Mesodermal cell (in vitro differentiated cells): ENCODE measurements around the gene WDR87.
"Not testable (repeated sequence)": the region's sequence is repeated elsewhere in the genome, so short reads cannot be mapped to it uniquely, and the experiment has no call there.

Experiments used
- H3K27ac ChIP-seq: 2 replicates; pipeline ENCODE4 v1.7.0; 2013; ENCODE audit warnings: mild to moderate bottlenecking, low read depth, low read length, moderate library complexity; ENCODE audit not compliant: severe bottlenecking
- H3K36me3 ChIP-seq: 2 replicates; pipeline ENCODE4 v1.7.1; 2013; ENCODE audit warnings: mild to moderate bottlenecking, low read length, moderate library complexity; ENCODE audit not compliant: control insufficient read depth, insufficient read depth
- H3K4me1 ChIP-seq: one replicate; pipeline ENCODE4 v1.7.1; 2013; ENCODE audit warnings: mild to moderate bottlenecking, low read length; ENCODE audit not compliant: insufficient read depth, control insufficient read depth, poor library complexity, severe bottlenecking
- H3K4me3 ChIP-seq: 2 replicates; pipeline ENCODE4 v1.7.0; 2013; ENCODE audit warnings: low read length, control low read depth, mild to moderate bottlenecking; ENCODE audit not compliant: insufficient read depth, poor library complexity, severe bottlenecking; ENCODE audit errors: extremely low read depth
- H3K9me3 ChIP-seq: 2 replicates; pipeline ENCODE4 v1.7.1; 2013; ENCODE audit warnings: mild to moderate bottlenecking, low read length, moderate library complexity; ENCODE audit not compliant: control insufficient read depth
- WGBS, 2 experiments: methylation state at CpG; one replicate each; pipeline ENCODE4 v1.1.5; 2013; ENCODE audit warnings: missing lambda C conversion rate in 2 of 2; ENCODE audit not compliant: insufficient coverage in 2 of 2; 5-methylcytosine and 5-hydroxymethylcytosine counted together

Gene WDR87

GRCh38 chr19:37877147-37877546 is 29.2 kb downstream of the WDR87 start:
- no peaks in the 10 kb centered on the region for H3K36me3 ChIP-seq
- peaks cover 4% of the 10 kb centered on the region for H3K9me3 ChIP-seq
- no peaks in the 10 kb centered on the region for H3K4me1 ChIP-seq
- no peak overlapping the region for H3K4me3 ChIP-seq
- WGBS, 2 experiments: 100% methylated on average over 1 of the region's 3 CpGs; no CpG with 5 or more reads in 1 of the 2 experiments
- no peak overlapping the region for H3K27ac ChIP-seq

GRCh38 chr19:37876032-37876431 is 30.4 kb downstream of the WDR87 start:
- Histone ChIP-seq H3K4me3 (no peak overlapping the region), H3K4me1 (no peaks in the 10 kb centered on the region), H3K9me3 (peaks cover 6% of the 10 kb centered on the region), H3K36me3 (no peaks in the 10 kb centered on the region), H3K27ac (no peak overlapping the region)
- 92 to 100% methylated on average over 2 of the region's 2 CpGs for WGBS, 2 experiments

- 36 to 41% methylated on average over 3 of the region's 3 CpGs for WGBS, 2 experiments
- no peak overlapping the region for H3K4me3 ChIP-seq
Observed at GRCh38 chr19:37874784-37875183, 31.6 kb downstream of the WDR87 start.

GRCh38 chr19:37872383-37872782 is 34.0 kb downstream of the WDR87 start:
- H3K9me3 ChIP-seq: peaks cover 29% of the 10 kb centered on the region
- no peaks in the 10 kb centered on the region for H3K4me1 ChIP-seq
- 95 to 100% methylated on average over 1 to 3 of the region's 5 CpGs for WGBS, 2 experiments
- no peak overlapping the region for H3K27ac ChIP-seq
- no peak overlapping the region for H3K4me3 ChIP-seq
- H3K36me3 ChIP-seq: no peaks in the 10 kb centered on the region

More at GRCh38 chr19:37874784-37875183, 31.6 kb downstream of the WDR87 start:
- Histone ChIP-seq H3K36me3 (no peaks in the 10 kb centered on the region), H3K9me3 (peaks cover 18% of the 10 kb centered on the region), H3K4me1 (no peaks in the 10 kb centered on the region), H3K27ac (no peak overlapping the region)

GRCh38 chr19:37869766-37870340 is 36.5 kb downstream of the WDR87 start:
- H3K36me3 ChIP-seq: no peaks in the 10 kb centered on the region
- H3K27ac ChIP-seq: no peak overlapping the region
- no peak overlapping the region for H3K4me3 ChIP-seq
- H3K4me1 ChIP-seq: no peaks in the 10 kb centered on the region
- WGBS, 2 experiments: 85 to 86% methylated on average over 2 to 4 of the region's 4 CpGs
- H3K9me3 ChIP-seq: peaks cover 29% of the 10 kb centered on the region

- no peaks in the 10 kb centered on the region for H3K36me3 ChIP-seq
- H3K4me1 ChIP-seq: no peaks in the 10 kb centered on the region
- H3K9me3 ChIP-seq: peaks cover 25% of the 10 kb centered on the region
- no peak overlapping the region for H3K27ac ChIP-seq
- no peak overlapping the region for H3K4me3 ChIP-seq
- 67% methylated on average over 1 of the region's 2 CpGs; no CpG with 5 or more reads in 1 of the 2 experiments for WGBS, 2 experiments
Observed at GRCh38 chr19:37867831-37868230, 38.6 kb downstream of the WDR87 start.

GRCh38 chr19:37865930-37866329 is 40.5 kb downstream of the WDR87 start:
- H3K4me3 ChIP-seq, H3K4me1 ChIP-seq, H3K36me3 ChIP-seq, H3K27ac ChIP-seq: not testable (repeated sequence)
- peaks cover 22% of the 10 kb centered on the region for H3K9me3 ChIP-seq
- 90 to 93% methylated on average over 7 to 8 of the region's 9 CpGs for WGBS, 2 experiments

GRCh38 chr19:37864501-37864900 is 41.9 kb downstream of the WDR87 start:
- 100% methylated on average over 2 of the region's 3 CpGs; no CpG with 5 or more reads in 1 of the 2 experiments for WGBS, 2 experiments
- H3K9me3 ChIP-seq: peaks cover 8% of the 10 kb centered on the region
- H3K36me3 ChIP-seq: no peaks in the 10 kb centered on the region
- H3K4me3 ChIP-seq: no peak overlapping the region
- no peak overlapping the region for H3K27ac ChIP-seq
- no peaks in the 10 kb centered on the region for H3K4me1 ChIP-seq

- H3K27ac ChIP-seq: no peak overlapping the region
- H3K9me3 ChIP-seq: no peaks in the 10 kb centered on the region
- no peaks in the 10 kb centered on the region for H3K36me3 ChIP-seq
- H3K4me1 ChIP-seq: no peaks in the 10 kb centered on the region
- no peak overlapping the region for H3K4me3 ChIP-seq
- WGBS, 2 experiments: 95 to 98% methylated on average over 30 to 35 of the region's 35 CpGs
Observed at GRCh38 chr19:37855098-37855497, 51.3 kb downstream of the WDR87 start.

GRCh38 chr19:37845932-37846331 is 60.5 kb downstream of the WDR87 start:
- Histone ChIP-seq H3K4me1 (no peaks in the 10 kb centered on the region), H3K36me3 (no peaks in the 10 kb centered on the region), H3K27ac (no peak overlapping the region), H3K9me3 (no peaks in the 10 kb centered on the region), H3K4me3 (no peak overlapping the region)
- WGBS, 2 experiments: 40 to 50% methylated on average over 1 of the region's 2 CpGs
